A673 (cell line): ENCODE data around the gene KRT72. TPM values are rescaled to one million over a fixed set of nuclear protein-coding genes. Genes with fewer than 3 reads are reported as not detected.

Source experiments
- BruUV-seq: library from RNA; stranded (reverse); fragments of 400-500 nt; replicated peaks from 2 replicates; lab custom pipeline; 2021; lab: Mats Ljungman, UMichigan
- CTCF ChIA-PET: fragments of 300-600 bp; sonication (Branson Sonifier 250); formaldehyde crosslinking; loops from one replicate; lab custom pipeline; 2022; ENCODE audit warnings: antibody characterized with exemption; lab: Charles Lee
- POLR2A ChIA-PET: fragments of 300-600 bp; sonication (Branson Sonifier 250); formaldehyde crosslinking; loops from one replicate; lab custom pipeline; 2022; ENCODE audit warnings: antibody characterized with exemption; ENCODE audit not compliant: low non-redundant PET; lab: Charles Lee
- DNase-seq: peaks from one replicate; pipeline ENCODE4 v3.0.0-alpha.2; 2015; ENCODE audit warnings: low spot score
- H3K27ac ChIP-seq: fragments of 200-600 bp; sonication (generic); 2 replicates; pipeline ENCODE4 v1.5.1; 2016; ENCODE audit warnings: mixed run types, low read depth, mild to moderate bottlenecking, mixed read lengths, antibody characterized with exemption, low read length; ENCODE audit not compliant: poor library complexity, severe bottlenecking
- H3K27me3 ChIP-seq: fragments of 200-600 bp; sonication (generic); replicated peaks from 2 replicates; pipeline ENCODE4 v1.6.1; 2017; ENCODE audit warnings: mixed run types, low read depth, mild to moderate bottlenecking, mixed read lengths, antibody characterized with exemption, low read length; ENCODE audit not compliant: insufficient read depth, poor library complexity
- H3K36me3 ChIP-seq: fragments of 200-600 bp; sonication (generic); 2 replicates; pipeline ENCODE4 v1.6.1; 2016; ENCODE audit warnings: mixed run types, mild to moderate bottlenecking, mixed read lengths, antibody characterized with exemption, low read length; ENCODE audit not compliant: insufficient read depth, poor library complexity, severe bottlenecking
- H3K4me1 ChIP-seq: fragments of 200-600 bp; sonication (generic); 2 replicates; pipeline ENCODE4 v1.6.1; 2017; ENCODE audit warnings: mixed run types, mild to moderate bottlenecking, mixed read lengths, antibody characterized with exemption, low read length; ENCODE audit not compliant: insufficient read depth, poor library complexity, severe bottlenecking
- H3K4me3 ChIP-seq: fragments of 200-600 bp; sonication (generic); 2 replicates; pipeline ENCODE4 v1.5.1; 2016; ENCODE audit warnings: low read depth, mixed run types, mild to moderate bottlenecking, mixed read lengths, low read length; ENCODE audit not compliant: poor library complexity, severe bottlenecking
- H3K9me3 ChIP-seq: fragments of 200-600 bp; sonication (generic); 2 replicates; pipeline ENCODE4 v1.6.1; 2016; ENCODE audit warnings: mixed run types, low read depth, mild to moderate bottlenecking, mixed read lengths, antibody characterized with exemption, low read length; ENCODE audit not compliant: poor library complexity, severe bottlenecking
- CTCF ChIP-seq: fragments of 300-800, 200-600 bp; sonication (generic); conservative IDR thresholded peaks from 2 replicates; pipeline ENCODE4 v1.5.1; 2017; ENCODE audit warnings: low read depth, mild to moderate bottlenecking, antibody characterized with exemption, low read length, moderate library complexity, mixed read lengths
- EZH2 ChIP-seq: fragments of 200-600 bp; sonication (generic); IDR thresholded peaks from 2 replicates; pipeline ENCODE4 v1.6.1; 2017; ENCODE audit warnings: borderline replicate concordance, low read depth, mild to moderate bottlenecking, mixed read lengths, antibody characterized with exemption, low read length; ENCODE audit not compliant: poor library complexity, severe bottlenecking
- intact Hi-C: fragments of 100-400 bp; cut with micrococcal nuclease; formaldehyde crosslinking; loops from one replicate; pipeline ENCODE4 v1.10.0; 2022; ENCODE audit not compliant: unreplicated experiment
- total RNA-seq: library from RNA; stranded (reverse); gene quantifications from 2 replicates; pipeline ENCODE4 v1.2.3, GENCODE V29; 2021

The KRT72 gene
- total RNA-seq, 1 experiment from 2014 or later, result not detected

GRCh38 chr12:52629281-52630007 lies 28.2 kb upstream of the KRT72 start:
- Histone ChIP-seq H3K27me3 (no peaks in the 10 kb centered on the region), H3K36me3 (no peaks in the 10 kb centered on the region), H3K4me3 (no peak overlapping the region), H3K27ac (no peak overlapping the region), H3K9me3 (no peaks in the 10 kb centered on the region), H3K4me1 (no peaks in the 10 kb centered on the region)
- no TSS peak for BruUV-seq
- no peak for DNase-seq
- ChIA-PET CTCF (no interaction called here), POLR2A (no interaction called here)
- intact Hi-C loops, result no loop called here
- TF ChIP-seq EZH2 (no peak), CTCF (no peak)

GRCh38 chr12:52628841-52629240 lies 27.6 kb upstream of the KRT72 start:
- ChIA-PET CTCF (no interaction called here), POLR2A (no interaction called here)
- Histone ChIP-seq H3K9me3 (no peaks in the 10 kb centered on the region), H3K4me3 (no peak overlapping the region), H3K27me3 (no peaks in the 10 kb centered on the region), H3K27ac (no peak overlapping the region), H3K36me3 (no peaks in the 10 kb centered on the region), H3K4me1 (no peaks in the 10 kb centered on the region)
- intact Hi-C loops, result no loop called here
- no TSS peak for BruUV-seq
- no peak for DNase-seq
- TF ChIP-seq CTCF (no peak), EZH2 (no peak)

GRCh38 chr12:52628111-52628507 lies 26.8 kb upstream of the KRT72 start:
- CTCF ChIA-PET, result no interaction called here
- H3K36me3 ChIP-seq, result no peaks in the 10 kb centered on the region
- DNase-seq, result no peak
- POLR2A ChIA-PET, result no interaction called here
- BruUV-seq, result no TSS peak
- intact Hi-C loops, result no loop called here
- H3K27me3 ChIP-seq, result no peaks in the 10 kb centered on the region
- H3K9me3 ChIP-seq, result no peaks in the 10 kb centered on the region
- TF ChIP-seq CTCF (no peak), EZH2 (no peak)
- no peaks in the 10 kb centered on the region for H3K4me1 ChIP-seq
- no peak overlapping the region for H3K4me3 ChIP-seq
- no peak overlapping the region for H3K27ac ChIP-seq
